HepG2 (cell line): ENCODE data around the gene CARMIL3. TPM values are rescaled to one million over a fixed set of nuclear protein-coding genes. Genes with fewer than 3 reads are reported as not detected.

ENCODE experiments used
- BATF2 ChIP-seq: sonication (generic); formaldehyde crosslinking; IDR thresholded peaks from 2 replicates; pipeline ENCODE4 v1.8.0; 2022; ENCODE audit warnings: mild to moderate bottlenecking, missing genetic modification reagents, moderate library complexity
- E2F5 ChIP-seq: sonication (generic); formaldehyde crosslinking; conservative IDR thresholded peaks from 2 replicates; pipeline ENCODE4 v1.4.0; 2020; ENCODE audit warnings: missing genetic modification reagents
- HBP1 ChIP-seq: IDR thresholded peaks from 2 replicates; pipeline ENCODE4 v1.6.1; 2016; ENCODE audit warnings: low read depth, control low read depth
- IRF9 ChIP-seq: sonication (generic); formaldehyde crosslinking; IDR thresholded peaks from 2 replicates; pipeline ENCODE4 v1.8.0; 2022; ENCODE audit warnings: missing genetic modification reagents, mild to moderate bottlenecking, borderline replicate concordance
- NFE2 ChIP-seq: sonication (generic); formaldehyde crosslinking; IDR thresholded peaks from 2 replicates; pipeline ENCODE4 v1.4.0; 2020; ENCODE audit warnings: missing genetic modification reagents
- RXRA ChIP-seq: sonication (generic); formaldehyde crosslinking; IDR thresholded peaks from 2 replicates; pipeline ENCODE4 v1.5.1; 2020; ENCODE audit warnings: missing genetic modification reagents
- SALL2 ChIP-seq: sonication (generic); formaldehyde crosslinking; IDR thresholded peaks from 2 replicates; pipeline ENCODE4 v1.8.1; 2023; ENCODE audit warnings: mild to moderate bottlenecking, missing genetic modification reagents, inconsistent platforms
- SAP130 ChIP-seq: IDR thresholded peaks from 2 replicates; pipeline ENCODE4 v1.6.1; 2016; ENCODE audit warnings: low read depth
- ZBTB7B ChIP-seq: sonication (generic); formaldehyde crosslinking; IDR thresholded peaks from 2 replicates; pipeline ENCODE4 v1.4.0; 2020; ENCODE audit warnings: missing genetic modification reagents
- ZC3H13 ChIP-seq: sonication (generic); formaldehyde crosslinking; IDR thresholded peaks from 2 replicates; pipeline ENCODE4 v1.8.1; 2023; ENCODE audit warnings: mild to moderate bottlenecking, missing genetic modification reagents, moderate library complexity
- ZKSCAN8 ChIP-seq: IDR thresholded peaks from 2 replicates; pipeline ENCODE4 v1.6.1; 2016; ENCODE audit warnings: borderline replicate concordance, missing genetic modification reagents, missing compliant biosample characterization
- ZNF557 ChIP-seq: sonication (generic); formaldehyde crosslinking; IDR thresholded peaks from 2 replicates; pipeline ENCODE4 v1.4.0; 2020; ENCODE audit warnings: missing genetic modification reagents
- ZNF569 ChIP-seq: sonication (generic); formaldehyde crosslinking; IDR thresholded peaks from 2 replicates; pipeline ENCODE4 v1.5.0; 2020; ENCODE audit warnings: mild to moderate bottlenecking, missing genetic modification reagents, moderate library complexity, borderline replicate concordance
- ZNF646 ChIP-seq: sonication (generic); formaldehyde crosslinking; IDR thresholded peaks from 2 replicates; pipeline ENCODE4 v1.9.0; 2021; ENCODE audit warnings: mild to moderate bottlenecking, missing genetic modification reagents
- polyA plus RNA-seq, 8 experiments: library from polyadenylated mRNA; depleted of rRNA in 3 of 8; stranded (reverse) in 7 of 8; unstranded in 1 of 8; fragments of >200 nt; fragmentation: Illumina TruSeq in 4 of 8; extraction: Trizol in 4 of 8; gene quantifications; 2 replicates each; pipeline versions ENCODE4 v1.2.1 to v1.2.3, GENCODE V29; 2011 to 2016; ENCODE audit warnings: low read depth in 4 of 8, missing spikeins in 1 of 8, mixed read lengths in 1 of 8; ENCODE audit not compliant: insufficient read depth in 1 of 8
- total RNA-seq, 5 experiments: library from RNA; depleted of rRNA; stranded (reverse); fragments of >200 nt; fragmentation: Illumina TruSeq; extraction: Trizol; gene quantifications; 2 replicates each; pipeline ENCODE4 v1.2.3, GENCODE V29; 2016; ENCODE audit warnings: low read depth in 1 of 5
- TF ChIP-seq, protein P1 (sequence below): sonication (generic); formaldehyde crosslinking; IDR thresholded peaks from 2 replicates; pipeline ENCODE4 v1.4.0; 2020; ENCODE audit warnings: missing genetic modification reagents

Gene CARMIL3
- total and polyA plus RNA-seq, 2 of the 13 experiments (the other 11 are each of a cell fraction or from before 2014, with no cell fraction given): 0.27 to 0.55 TPM

GRCh38 chr14:24114532-24115421 is 63.0 kb downstream of the CARMIL3 start, which contains the start of the genes DCAF11 and NRL (continued):
- no peak for TF ChIP-seq BATF2 (CRISPR knock-in tag)
- TF ChIP-seq HBP1 (CRISPR knock-in tag): peak; percentile 91
- TF ChIP-seq ZBTB7B (CRISPR knock-in tag): peak; percentile 77
- no peak for TF ChIP-seq ZC3H13 (CRISPR knock-in tag)
- peak; percentile 90 for TF ChIP-seq E2F5
- no peak; the same call in none of the 2 replicates for TF ChIP-seq ZNF557 (CRISPR knock-in tag)
- peak; percentile 99 for TF ChIP-seq SAP130 (CRISPR knock-in tag)
- TF ChIP-seq IRF9: peak; percentile 99
- peak; percentile 92 for TF ChIP-seq RXRA (CRISPR knock-in tag)
- no peak; the same call in 1 of the 2 replicates for TF ChIP-seq NFE2 (CRISPR knock-in tag)
- TF ChIP-seq, protein P1, sequence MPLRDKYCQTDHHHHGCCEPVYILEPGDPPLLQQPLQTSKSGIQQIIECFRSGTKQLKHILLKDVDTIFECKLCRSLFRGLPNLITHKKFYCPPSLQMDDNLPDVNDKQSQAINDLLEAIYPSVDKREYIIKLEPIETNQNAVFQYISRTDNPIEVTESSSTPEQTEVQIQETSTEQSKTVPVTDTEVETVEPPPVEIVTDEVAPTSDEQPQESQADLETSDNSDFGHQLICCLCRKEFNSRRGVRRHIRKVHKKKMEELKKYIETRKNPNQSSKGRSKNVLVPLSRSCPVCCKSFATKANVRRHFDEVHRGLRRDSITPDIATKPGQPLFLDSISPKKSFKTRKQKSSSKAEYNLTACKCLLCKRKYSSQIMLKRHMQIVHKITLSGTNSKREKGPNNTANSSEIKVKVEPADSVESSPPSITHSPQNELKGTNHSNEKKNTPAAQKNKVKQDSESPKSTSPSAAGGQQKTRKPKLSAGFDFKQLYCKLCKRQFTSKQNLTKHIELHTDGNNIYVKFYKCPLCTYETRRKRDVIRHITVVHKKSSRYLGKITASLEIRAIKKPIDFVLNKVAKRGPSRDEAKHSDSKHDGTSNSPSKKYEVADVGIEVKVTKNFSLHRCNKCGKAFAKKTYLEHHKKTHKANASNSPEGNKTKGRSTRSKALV (CRISPR knock-in tag): peak; percentile 90
- peak; percentile 75; the same call in 1 of the 2 replicates for TF ChIP-seq ZKSCAN8 (CRISPR knock-in tag)
- TF ChIP-seq SALL2 (CRISPR knock-in tag): peak; percentile 91; the same call in 1 of the 2 replicates
- no peak for TF ChIP-seq ZNF646 (CRISPR knock-in tag)
- TF ChIP-seq ZNF569 (CRISPR knock-in tag): 0 out of 2 replicates have a peak, but pooled peaks have one; percentile 61
